Peyer's patch (tissue), 4 donors: ENCODE data around the gene KCNG1. TPM values are rescaled to one million over a fixed set of nuclear protein-coding genes. Genes with fewer than 3 reads are reported as not detected.

Experiments used
- DNase-seq, 3 donors: peaks; one replicate each; pipeline ENCODE4 v3.0.0-alpha.2; 2017 to 2019
- H3K27ac ChIP-seq, 4 donors: fragments of 200-600 bp; sonication (generic); one replicate each; pipeline ENCODE4 v1.5.1; 2016 to 2019
- H3K27me3 ChIP-seq, 2 donors: fragments of 200-600 bp; sonication (generic); one replicate each; pipeline ENCODE4 v1.5.1; 2019
- H3K36me3 ChIP-seq, 3 donors: fragments of 200-600 bp; sonication (generic); one replicate each; pipeline ENCODE4 v1.5.1; 2016 to 2019
- H3K4me1 ChIP-seq, 4 donors: fragments of 200-600 bp; sonication (generic); one replicate each; pipeline ENCODE4 v1.5.1; 2016 to 2019
- H3K4me3 ChIP-seq, 4 donors: fragments of 200-600 bp; sonication (generic); 1 replicate in 3 of 4; 2 replicates in 1 of 4; pipeline ENCODE4 v1.5.1; 2016 to 2019; ENCODE audit warnings: mild to moderate bottlenecking in 1 of 4
- H3K9me3 ChIP-seq, 4 donors: fragments of 200-600 bp; sonication (generic); one replicate each; pipeline ENCODE4 v1.5.1; 2016 to 2019; ENCODE audit warnings: mild to moderate bottlenecking in 1 of 4
- CTCF ChIP-seq, 6 experiments: fragments of 450-650 bp in 4 of 6; fragments of 200-600 bp in 2 of 6; sonication (generic) in 1 of 6; IDR thresholded peaks; one replicate each; pipeline ENCODE4 v1.5.1; 2017 to 2019; ENCODE audit warnings: antibody characterized with exemption in 6 of 6, mild to moderate bottlenecking in 3 of 6, moderate library complexity in 1 of 6
- POLR2A ChIP-seq, 2 donors: fragments of 450-650 bp; IDR thresholded peaks; one replicate each; pipeline ENCODE4 v1.5.1; 2017; ENCODE audit warnings: antibody characterized with exemption in 2 of 2, mild to moderate bottlenecking in 2 of 2, moderate library complexity in 2 of 2
- total RNA-seq, 4 donors: library from RNA; depleted of rRNA; stranded (reverse); fragments of >200 nt; gene quantifications; one replicate each; pipeline ENCODE4 v1.1.0, GENCODE V29; 2016

The KCNG1 gene
- total RNA-seq, 4 donors from 2014 or later, result 3.7 to 33.9 (median 17.7) TPM; not detected in 1

- TF ChIP-seq POLR2A (IDR thresholded peaks at IDR 0.05) (no peak), CTCF (IDR thresholded peaks at IDR 0.05) (no peak)
- peak in 1 of 3 donors; percentile 34 for DNase-seq
- H3K27me3 ChIP-seq, result no peaks in the 10 kb centered on the region
Observed at GRCh38 chr20:51042064-51042463, 19.2 kb upstream of the KCNG1 start.

GRCh38 chr20:51037532-51038115 lies 14.7 kb upstream of the KCNG1 start:
- H3K36me3 ChIP-seq, result no peaks in the 10 kb centered on the region
- DNase-seq, result no peak
- H3K27me3 ChIP-seq, result no peaks in the 10 kb centered on the region
- H3K4me3 ChIP-seq, result no peak overlapping the region
- H3K27ac ChIP-seq, result no peak overlapping the region
- no peaks in the 10 kb centered on the region for H3K9me3 ChIP-seq
- no peak for TF ChIP-seq CTCF (IDR thresholded peaks at IDR 0.05)
- no peak for TF ChIP-seq POLR2A (IDR thresholded peaks at IDR 0.05)
- H3K4me1 ChIP-seq, result no peaks in the 10 kb centered on the region

More at GRCh38 chr20:51042064-51042463, 19.2 kb upstream of the KCNG1 start:
- Histone ChIP-seq H3K4me3 (no peak overlapping the region), H3K9me3 (peaks cover 0 to 3% (median 0%) of the 10 kb centered on the region in 4 donors), H3K36me3 (no peaks in the 10 kb centered on the region), H3K4me1 (no peaks in the 10 kb centered on the region), H3K27ac (no peak overlapping the region)

GRCh38 chr20:51036827-51037531 lies 14.1 kb upstream of the KCNG1 start:
- Histone ChIP-seq H3K27ac (no peak overlapping the region), H3K27me3 (no peaks in the 10 kb centered on the region), H3K4me3 (no peak overlapping the region), H3K4me1 (no peaks in the 10 kb centered on the region), H3K9me3 (no peaks in the 10 kb centered on the region), H3K36me3 (no peaks in the 10 kb centered on the region)
- TF ChIP-seq CTCF (IDR thresholded peaks at IDR 0.05) (no peak), POLR2A (IDR thresholded peaks at IDR 0.05) (no peak)
- no peak for DNase-seq

- Histone ChIP-seq H3K4me3 (no peak overlapping the region), H3K9me3 (no peaks in the 10 kb centered on the region), H3K27ac (no peak overlapping the region), H3K4me1 (no peaks in the 10 kb centered on the region), H3K36me3 (no peaks in the 10 kb centered on the region), H3K27me3 (no peaks in the 10 kb centered on the region)
- TF ChIP-seq CTCF (IDR thresholded peaks at IDR 0.05) (no peak), POLR2A (IDR thresholded peaks at IDR 0.05) (no peak)
- no peak for DNase-seq
Observed at GRCh38 chr20:51036226-51036625, 13.3 kb upstream of the KCNG1 start.

- DNase-seq, result no peak
- H3K27me3 ChIP-seq, result no peaks in the 10 kb centered on the region
- no peaks in the 10 kb centered on the region for H3K4me1 ChIP-seq
- no peak overlapping the region for H3K4me3 ChIP-seq
- H3K9me3 ChIP-seq, result no peaks in the 10 kb centered on the region
- H3K27ac ChIP-seq, result no peak overlapping the region
- H3K36me3 ChIP-seq, result no peaks in the 10 kb centered on the region
- TF ChIP-seq CTCF (IDR thresholded peaks at IDR 0.05) (no peak), POLR2A (IDR thresholded peaks at IDR 0.05) (no peak)
Observed at GRCh38 chr20:51034988-51035656, 12.2 kb upstream of the KCNG1 start.
